ENCODE measurements around the gene CXCR4. TPM values are rescaled to one million over a fixed set of nuclear protein-coding genes. Genes with fewer than 3 reads are reported as not detected.

Gene CXCR4
- total RNA-seq, 1 donor from 2014 or later: 200 TPM

DNA sequence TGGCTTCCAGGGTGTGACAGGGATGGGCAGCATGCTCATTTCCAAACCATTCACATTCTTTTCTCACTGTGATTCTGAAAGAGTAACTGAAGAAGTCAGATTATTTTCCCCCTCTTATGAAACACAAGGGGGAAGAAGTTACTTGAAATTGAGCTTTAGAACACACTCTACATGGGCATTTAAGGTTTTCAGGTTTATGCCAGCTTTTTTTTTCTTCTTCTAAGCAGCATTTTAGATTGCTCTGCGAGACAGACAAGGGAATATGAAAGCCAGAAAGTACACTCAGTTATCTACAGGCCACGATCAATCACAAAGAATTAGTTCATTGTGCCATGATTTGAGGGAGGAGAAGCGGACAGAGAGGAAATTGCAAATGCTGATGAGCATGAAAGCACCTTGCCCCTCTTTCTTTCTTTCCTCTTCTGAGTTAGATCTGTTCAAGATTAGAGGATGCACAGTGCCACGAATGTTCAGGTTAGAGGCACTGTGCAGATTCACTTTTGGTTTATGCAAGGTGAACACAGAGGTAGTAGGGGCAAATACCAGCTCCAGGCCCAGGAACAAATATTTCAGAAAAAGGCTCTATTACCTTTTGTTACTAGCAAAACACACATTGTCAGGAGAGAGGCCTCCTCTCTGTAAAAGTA lies 49.2 kb downstream of the CXCR4 start:
- Mint-ChIP-seq H3K27me3 (peaks cover 1% of the 10 kb centered on the region), H3K36me3 (ENCODE audit: low read depth) (no peaks in the 10 kb centered on the region), H3K27ac (no peak overlapping the region), H3K4me1 (peaks cover 33% of the 10 kb centered on the region), H3K4me3 (no peak overlapping the region), H3K9me3 (peaks cover 7% of the 10 kb centered on the region)
- no peak for DNase-seq
- TF ChIP-seq, protein P1, sequence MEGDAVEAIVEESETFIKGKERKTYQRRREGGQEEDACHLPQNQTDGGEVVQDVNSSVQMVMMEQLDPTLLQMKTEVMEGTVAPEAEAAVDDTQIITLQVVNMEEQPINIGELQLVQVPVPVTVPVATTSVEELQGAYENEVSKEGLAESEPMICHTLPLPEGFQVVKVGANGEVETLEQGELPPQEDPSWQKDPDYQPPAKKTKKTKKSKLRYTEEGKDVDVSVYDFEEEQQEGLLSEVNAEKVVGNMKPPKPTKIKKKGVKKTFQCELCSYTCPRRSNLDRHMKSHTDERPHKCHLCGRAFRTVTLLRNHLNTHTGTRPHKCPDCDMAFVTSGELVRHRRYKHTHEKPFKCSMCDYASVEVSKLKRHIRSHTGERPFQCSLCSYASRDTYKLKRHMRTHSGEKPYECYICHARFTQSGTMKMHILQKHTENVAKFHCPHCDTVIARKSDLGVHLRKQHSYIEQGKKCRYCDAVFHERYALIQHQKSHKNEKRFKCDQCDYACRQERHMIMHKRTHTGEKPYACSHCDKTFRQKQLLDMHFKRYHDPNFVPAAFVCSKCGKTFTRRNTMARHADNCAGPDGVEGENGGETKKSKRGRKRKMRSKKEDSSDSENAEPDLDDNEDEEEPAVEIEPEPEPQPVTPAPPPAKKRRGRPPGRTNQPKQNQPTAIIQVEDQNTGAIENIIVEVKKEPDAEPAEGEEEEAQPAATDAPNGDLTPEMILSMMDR (IDR thresholded peaks at IDR 0.05): no peak
- intact Hi-C loops (cut with micrococcal nuclease): no loop called here
- ChIA-PET CTCF (interaction anchor here (0.6 to 1.4 kb wide), 3 partner anchors 21 to 316 kb away, joined by 3 to 4 read pairs (median 3); no protein-coding TSS in a partner anchor), POLR2A (interaction anchor here (1.0 kb wide), 1 partner anchor 16 kb away, joined by 4 read pairs; no protein-coding TSS in a partner anchor)
- no peak for ATAC-seq (ENCODE audit: low read depth)

DNA sequence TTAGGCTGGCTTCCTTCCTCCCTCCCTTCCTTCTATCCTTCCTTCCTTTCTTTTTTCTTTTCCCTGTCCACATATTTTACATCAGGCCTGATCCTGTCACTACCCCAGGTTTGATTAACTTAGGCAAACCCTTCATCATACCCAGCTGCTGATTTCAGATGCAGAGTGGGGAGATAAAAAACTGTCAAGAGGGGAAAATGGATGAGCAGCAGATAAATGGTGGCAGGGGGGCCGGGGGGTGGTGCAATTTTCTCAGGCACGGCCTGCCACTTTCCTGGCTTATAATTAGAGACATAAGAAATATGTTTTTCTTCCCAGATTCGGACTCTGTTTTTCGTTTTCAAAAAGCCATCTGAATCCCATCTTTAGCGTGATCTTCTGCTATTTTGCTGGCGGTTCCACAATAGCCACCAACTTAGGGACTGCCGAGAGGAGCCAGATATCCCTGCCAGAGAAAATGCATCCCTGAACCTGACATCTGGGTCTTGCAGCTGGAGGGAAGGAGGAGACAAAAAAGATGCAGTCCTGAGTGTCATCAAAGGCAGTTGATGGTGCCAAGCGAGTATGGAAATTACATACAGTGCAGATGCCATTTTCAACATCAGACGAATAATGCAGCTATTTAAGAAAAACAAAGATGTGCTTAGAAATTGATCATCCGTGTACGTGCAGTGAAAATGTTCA lies 49.9 kb downstream of the CXCR4 start:
- no peak overlapping the region for H3K27ac Mint-ChIP-seq
- POLR2A ChIA-PET: interaction anchor here (1.0 kb wide), 1 partner anchor 15 kb away, joined by 4 read pairs; no protein-coding TSS in a partner anchor
- CTCF ChIA-PET: interaction anchor here (0.6 to 1.4 kb wide), 3 partner anchors 21 to 317 kb away, joined by 3 to 4 read pairs (median 3); no protein-coding TSS in a partner anchor
- H3K36me3 Mint-ChIP-seq (ENCODE audit: low read depth): no peaks in the 10 kb centered on the region
- H3K9me3 Mint-ChIP-seq: peaks cover 4% of the 10 kb centered on the region
- TF ChIP-seq, protein P1 (IDR thresholded peaks at IDR 0.05): no peak
- intact Hi-C loops (cut with micrococcal nuclease): no loop called here
- peaks cover 29% of the 10 kb centered on the region for H3K4me1 Mint-ChIP-seq
- ATAC-seq (ENCODE audit: low read depth): no peak
- peaks cover 1% of the 10 kb centered on the region for H3K27me3 Mint-ChIP-seq
- no peak for DNase-seq
- H3K4me3 Mint-ChIP-seq: no peak overlapping the region

DNA sequence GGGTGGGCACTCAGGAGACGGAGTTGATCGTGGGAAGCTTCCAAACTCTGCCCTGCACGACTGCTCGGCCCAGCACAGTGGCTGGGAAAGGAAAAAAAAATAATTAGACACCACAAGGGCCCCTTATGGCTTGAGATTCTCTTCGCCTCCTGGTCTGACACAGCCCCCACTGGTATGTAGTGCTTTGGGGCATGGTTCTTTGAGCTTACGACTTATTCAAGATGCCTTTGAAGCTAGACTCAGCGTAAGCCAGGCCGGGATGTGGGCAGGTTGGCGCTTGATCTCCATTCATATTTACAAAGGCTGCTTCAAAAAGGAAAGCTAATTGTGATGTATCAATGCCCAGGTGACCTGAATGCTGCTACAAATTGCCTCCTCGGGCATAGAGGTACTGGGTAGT lies 50.5 kb downstream of the CXCR4 start:
- POLR2A ChIA-PET: no interaction called here
- H3K27me3 Mint-ChIP-seq: peaks cover 1% of the 10 kb centered on the region
- DNase-seq (no peak), ATAC-seq (ENCODE audit: low read depth) (no peak)
- H3K4me3 Mint-ChIP-seq: no peak overlapping the region
- CTCF ChIA-PET: interaction anchor here (1.4 kb wide), 1 partner anchor 20 kb away, joined by 4 read pairs; no protein-coding TSS in a partner anchor
- no peak overlapping the region for H3K27ac Mint-ChIP-seq
- H3K4me1 Mint-ChIP-seq: peaks cover 25% of the 10 kb centered on the region
- TF ChIP-seq, protein P1 (IDR thresholded peaks at IDR 0.05): no peak
- intact Hi-C loops (cut with micrococcal nuclease): no loop called here
- H3K9me3 Mint-ChIP-seq: peaks cover 4% of the 10 kb centered on the region
- H3K36me3 Mint-ChIP-seq (ENCODE audit: low read depth): no peaks in the 10 kb centered on the region

DNA sequence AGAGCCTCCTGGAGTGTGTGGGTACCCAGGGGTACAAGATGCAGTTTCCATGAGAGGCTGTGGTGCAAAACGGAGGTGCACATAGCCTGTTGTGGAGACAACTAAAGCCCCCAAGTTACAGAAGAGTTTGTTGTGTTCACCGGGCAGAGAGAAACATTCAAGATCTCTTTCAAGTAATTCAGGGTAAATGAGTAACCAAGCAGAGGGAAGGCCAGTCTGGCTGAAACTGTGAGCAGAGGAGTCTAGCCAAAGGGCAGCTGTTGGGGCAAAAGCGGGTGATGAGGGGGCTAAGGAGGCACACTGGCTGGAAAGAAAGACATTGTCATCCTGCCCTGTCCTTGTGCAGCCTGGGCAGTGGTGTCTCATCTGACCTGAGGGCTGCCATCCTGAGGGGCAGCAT lies 52.0 kb downstream of the CXCR4 start:
- no peaks in the 10 kb centered on the region for H3K9me3 Mint-ChIP-seq
- H3K36me3 Mint-ChIP-seq (ENCODE audit: low read depth): no peaks in the 10 kb centered on the region
- no peak overlapping the region for H3K4me3 Mint-ChIP-seq
- intact Hi-C loops (cut with micrococcal nuclease): no loop called here
- TF ChIP-seq, protein P1 (IDR thresholded peaks at IDR 0.05): no peak
- ATAC-seq (ENCODE audit: low read depth): no peak
- no peak for DNase-seq
- CTCF ChIA-PET: no interaction called here
- peaks cover 26% of the 10 kb centered on the region for H3K4me1 Mint-ChIP-seq
- H3K27ac Mint-ChIP-seq: no peak overlapping the region
- peaks cover 1% of the 10 kb centered on the region for H3K27me3 Mint-ChIP-seq
- POLR2A ChIA-PET: no interaction called here

DNA sequence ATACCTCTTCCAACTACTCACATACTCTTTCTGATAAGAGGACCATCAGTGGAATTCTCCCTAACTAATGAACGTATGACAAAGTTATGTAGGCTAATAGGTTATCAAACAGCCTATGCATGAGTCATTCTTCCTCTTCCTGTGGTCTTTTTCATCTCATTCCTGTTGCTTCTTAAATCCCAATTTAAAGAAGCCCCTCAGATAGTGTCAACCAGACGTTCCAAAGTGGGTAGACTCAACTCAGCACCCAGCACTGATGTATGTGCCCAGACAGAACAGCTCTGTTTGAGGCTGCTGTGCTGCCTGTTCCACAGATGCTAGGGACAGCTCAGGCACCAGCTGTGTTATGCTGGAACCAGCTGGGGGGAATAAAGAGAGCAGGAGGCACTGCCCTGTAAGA lies 52.6 kb downstream of the CXCR4 start:
- CTCF ChIA-PET: no interaction called here
- ATAC-seq (ENCODE audit: low read depth): no peak
- DNase-seq: no peak
- POLR2A ChIA-PET: no interaction called here
- no peaks in the 10 kb centered on the region for H3K9me3 Mint-ChIP-seq
- H3K36me3 Mint-ChIP-seq (ENCODE audit: low read depth): no peaks in the 10 kb centered on the region
- no peak overlapping the region for H3K27ac Mint-ChIP-seq
- peaks cover 31% of the 10 kb centered on the region for H3K4me1 Mint-ChIP-seq
- TF ChIP-seq, protein P1 (IDR thresholded peaks at IDR 0.05): no peak
- no peak overlapping the region for H3K4me3 Mint-ChIP-seq
- intact Hi-C loops (cut with micrococcal nuclease): no loop called here
- peaks cover 1% of the 10 kb centered on the region for H3K27me3 Mint-ChIP-seq
